ENCODE measurements around the gene RHBDD3.
"Not testable (repeated sequence)": the region's sequence is repeated elsewhere in the genome, so short reads cannot be mapped to it uniquely, and the experiment has no call there.

Gene RHBDD3

GRCh38 chr22:29244785-29245625 lies 22.8 kb downstream of the RHBDD3 start:
- Mint-ChIP-seq H3K36me3 (ENCODE audit: low read depth) (peaks cover 48% of the 10 kb centered on the region), H3K27ac (peak overlapping the region in 1 of 3 experiments; percentile 21)
- TF ChIP-seq CTCF (IDR thresholded peaks at IDR 0.05; ENCODE audit: unreplicated experiment in 3 of 3): no peak

GRCh38 chr22:29243874-29244446 lies 23.8 kb downstream of the RHBDD3 start:
- Mint-ChIP-seq H3K36me3 (ENCODE audit: low read depth) (peaks cover 58% of the 10 kb centered on the region), H3K27ac (no peak overlapping the region), H3K4me3 (no peak overlapping the region), H3K4me1 (peaks cover 4% of the 10 kb centered on the region), H3K9me3 (peaks cover 41% of the 10 kb centered on the region), H3K27me3 (ENCODE audit: low read depth) (peaks cover 5% of the 10 kb centered on the region)
- no peak for TF ChIP-seq CTCF (IDR thresholded peaks at IDR 0.05; ENCODE audit: unreplicated experiment in 3 of 3)

More at GRCh38 chr22:29244785-29245625, 22.8 kb downstream of the RHBDD3 start:
- Mint-ChIP-seq H3K4me3 (no peak overlapping the region), H3K4me1 (peaks cover 4% of the 10 kb centered on the region), H3K9me3 (peaks cover 35% of the 10 kb centered on the region), H3K27me3 (ENCODE audit: low read depth) (peaks cover 5% of the 10 kb centered on the region)

GRCh38 chr22:29240481-29240880 lies 27.3 kb downstream of the RHBDD3 start:
- Mint-ChIP-seq H3K9me3 (peaks cover 44% of the 10 kb centered on the region), H3K36me3 (ENCODE audit: low read depth) (peaks cover 64% of the 10 kb centered on the region)

GRCh38 chr22:29233277-29233877 lies 34.4 kb downstream of the RHBDD3 start:
- no peak for TF ChIP-seq CTCF (IDR thresholded peaks at IDR 0.05; ENCODE audit: unreplicated experiment in 3 of 3)
- H3K9me3 Mint-ChIP-seq: peaks cover 12% of the 10 kb centered on the region
- peaks cover 4% of the 10 kb centered on the region for H3K27me3 Mint-ChIP-seq (ENCODE audit: low read depth)
- H3K36me3 Mint-ChIP-seq (ENCODE audit: low read depth): peaks cover 20% of the 10 kb centered on the region
- no peak overlapping the region for H3K4me3 Mint-ChIP-seq
- H3K4me1 Mint-ChIP-seq: no peaks in the 10 kb centered on the region
- no peak overlapping the region for H3K27ac Mint-ChIP-seq

More at GRCh38 chr22:29240481-29240880, 27.3 kb downstream of the RHBDD3 start:
- not testable (repeated sequence) for H3K27me3 Mint-ChIP-seq (ENCODE audit: low read depth); H3K4me3 Mint-ChIP-seq; H3K4me1 Mint-ChIP-seq
- H3K27ac Mint-ChIP-seq: peak overlapping the region; percentile 17 to 91 (median 50)

GRCh38 chr22:29231971-29232959 lies 35.5 kb downstream of the RHBDD3 start:
- peaks cover 12% of the 10 kb centered on the region for H3K9me3 Mint-ChIP-seq
- TF ChIP-seq CTCF (IDR thresholded peaks at IDR 0.05; ENCODE audit: unreplicated experiment in 3 of 3): no peak
- H3K36me3 Mint-ChIP-seq (ENCODE audit: low read depth): peaks cover 15% of the 10 kb centered on the region
- no peak overlapping the region for H3K27ac Mint-ChIP-seq
- H3K27me3 Mint-ChIP-seq (ENCODE audit: low read depth): peaks cover 4% of the 10 kb centered on the region
- H3K4me1 Mint-ChIP-seq: no peaks in the 10 kb centered on the region
- no peak overlapping the region for H3K4me3 Mint-ChIP-seq

Measured in nephron (organoid).